MCF 10A (cell line): ENCODE data around the gene DIAPH1. TPM values are rescaled to one million over a fixed set of nuclear protein-coding genes. Genes with fewer than 3 reads are reported as not detected.

ENCODE experiments used
- BruUV-seq: library from RNA; stranded (reverse); fragments of 400-500 nt; replicated peaks from 2 replicates; lab custom pipeline; 2021; lab: Mats Ljungman, UMichigan
- CTCF ChIA-PET: fragments of 300-600 bp; sonication (Branson Sonifier 250); formaldehyde crosslinking; extraction: SDS; loops from one replicate; lab custom pipeline; 2021; ENCODE audit warnings: antibody characterized with exemption, inconsistent platforms; lab: Yijun Ruan, JAX
- POLR2A ChIA-PET: fragments of 300-600, 350-650 bp; sonication (Branson Sonifier 250); formaldehyde crosslinking; extraction: SDS; loops from one replicate; lab custom pipeline; 2020; ENCODE audit warnings: antibody characterized with exemption, inconsistent platforms; lab: Yijun Ruan, JAX
- DNase-seq: peaks from one replicate; pipeline ENCODE4 v3.0.0-alpha.2; 2018; ENCODE audit not compliant: unreplicated experiment
- H3K27ac Mint-ChIP-seq: one replicate; pipeline ENCODE4 v1.8.0; 2022; ENCODE audit warnings: mild to moderate bottlenecking, low read depth, mixed read lengths; ENCODE audit not compliant: unreplicated experiment
- H3K27me3 Mint-ChIP-seq: one replicate; pipeline ENCODE4 v1.8.0; 2022; ENCODE audit warnings: mixed read lengths; ENCODE audit not compliant: insufficient read depth, unreplicated experiment
- H3K36me3 Mint-ChIP-seq: one replicate; pipeline ENCODE4 v1.8.0; 2022; ENCODE audit warnings: mild to moderate bottlenecking, moderate library complexity, mixed read lengths; ENCODE audit not compliant: insufficient read depth, unreplicated experiment
- H3K4me1 Mint-ChIP-seq: one replicate; pipeline ENCODE4 v1.8.0; 2022; ENCODE audit warnings: mixed read lengths; ENCODE audit not compliant: insufficient read depth, unreplicated experiment
- H3K4me3 Mint-ChIP-seq: one replicate; pipeline ENCODE4 v1.8.0; 2022; ENCODE audit warnings: mild to moderate bottlenecking, moderate library complexity, mixed read lengths; ENCODE audit not compliant: unreplicated experiment
- H3K9me3 Mint-ChIP-seq: one replicate; pipeline ENCODE4 v1.8.0; 2022; ENCODE audit warnings: mixed read lengths; ENCODE audit not compliant: unreplicated experiment
- CTCF ChIP-seq: fragments of 200-600 bp; IDR thresholded peaks from one replicate; pipeline ENCODE4 v1.8.0; 2022; ENCODE audit warnings: antibody characterized with exemption, mild to moderate bottlenecking; ENCODE audit not compliant: unreplicated experiment
- intact Hi-C: fragments of 100-400 bp; cut with micrococcal nuclease; formaldehyde crosslinking; loops from 2 replicates; pipeline ENCODE4 v1.14.1; 2022
- total RNA-seq: library from RNA; stranded (reverse); gene quantifications from 2 replicates; pipeline ENCODE4 v1.2.3, GENCODE V29; 2022

Gene DIAPH1
- total RNA-seq, 1 experiment from 2014 or later, result 228 TPM

GRCh38 chr5:141495453-141495811 is 123.4 kb downstream of the DIAPH1 start:
- Mint-ChIP-seq H3K4me3 (no peak overlapping the region), H3K36me3 (peaks cover 5% of the 10 kb centered on the region), H3K9me3 (no peaks in the 10 kb centered on the region), H3K4me1 (no peaks in the 10 kb centered on the region), H3K27ac (no peak overlapping the region), H3K27me3 (no peaks in the 10 kb centered on the region)
- TF ChIP-seq CTCF, result no peak
- CTCF ChIA-PET, result interaction anchor here (0.7 to 1.7 kb wide), 2 partner anchors 68 to 833 kb away, joined by 3 to 4 read pairs; no protein-coding TSS in a partner anchor
- no TSS peak for BruUV-seq
- no peak for DNase-seq
- intact Hi-C loops, result no loop called here
- POLR2A ChIA-PET, result no interaction called here

GRCh38 chr5:141494761-141495452 is 123.9 kb downstream of the DIAPH1 start:
- Mint-ChIP-seq H3K36me3 (peaks cover 5% of the 10 kb centered on the region), H3K9me3 (no peaks in the 10 kb centered on the region), H3K27me3 (no peaks in the 10 kb centered on the region), H3K4me1 (no peaks in the 10 kb centered on the region), H3K27ac (no peak overlapping the region), H3K4me3 (no peak overlapping the region)
- no TSS peak for BruUV-seq
- DNase-seq, result no peak
- POLR2A ChIA-PET, result no interaction called here
- CTCF ChIA-PET, result interaction anchor here (0.7 to 1.7 kb wide), 3 partner anchors 18 to 833 kb away, joined by 3 to 4 read pairs (median 3); no protein-coding TSS in a partner anchor
- TF ChIP-seq CTCF, result no peak
- intact Hi-C loops, result no loop called here

GRCh38 chr5:141493500-141494422 is 125.0 kb downstream of the DIAPH1 start:
- peaks cover 11% of the 10 kb centered on the region for H3K36me3 Mint-ChIP-seq
- POLR2A ChIA-PET, result no interaction called here
- no peaks in the 10 kb centered on the region for H3K27me3 Mint-ChIP-seq
- TF ChIP-seq CTCF, result no peak
- CTCF ChIA-PET, result interaction anchor here (1.0 to 1.7 kb wide), 5 partner anchors 10 to 70 kb away, joined by 3 to 4 read pairs (median 4); no protein-coding TSS in a partner anchor
- DNase-seq, result no peak
- no peak overlapping the region for H3K27ac Mint-ChIP-seq
- no peaks in the 10 kb centered on the region for H3K9me3 Mint-ChIP-seq
- BruUV-seq, result no TSS peak
- peaks cover 5% of the 10 kb centered on the region for H3K4me1 Mint-ChIP-seq
- intact Hi-C loops, result no loop called here
- no peak overlapping the region for H3K4me3 Mint-ChIP-seq
